ENCODE results near the gene FAM131C. TPM values are rescaled to one million over a fixed set of nuclear protein-coding genes. Genes with fewer than 3 reads are reported as not detected.

FAM131C gene
- total RNA-seq, 2 donors from 2014 or later, result 0.21 TPM; not detected in 1

DNA sequence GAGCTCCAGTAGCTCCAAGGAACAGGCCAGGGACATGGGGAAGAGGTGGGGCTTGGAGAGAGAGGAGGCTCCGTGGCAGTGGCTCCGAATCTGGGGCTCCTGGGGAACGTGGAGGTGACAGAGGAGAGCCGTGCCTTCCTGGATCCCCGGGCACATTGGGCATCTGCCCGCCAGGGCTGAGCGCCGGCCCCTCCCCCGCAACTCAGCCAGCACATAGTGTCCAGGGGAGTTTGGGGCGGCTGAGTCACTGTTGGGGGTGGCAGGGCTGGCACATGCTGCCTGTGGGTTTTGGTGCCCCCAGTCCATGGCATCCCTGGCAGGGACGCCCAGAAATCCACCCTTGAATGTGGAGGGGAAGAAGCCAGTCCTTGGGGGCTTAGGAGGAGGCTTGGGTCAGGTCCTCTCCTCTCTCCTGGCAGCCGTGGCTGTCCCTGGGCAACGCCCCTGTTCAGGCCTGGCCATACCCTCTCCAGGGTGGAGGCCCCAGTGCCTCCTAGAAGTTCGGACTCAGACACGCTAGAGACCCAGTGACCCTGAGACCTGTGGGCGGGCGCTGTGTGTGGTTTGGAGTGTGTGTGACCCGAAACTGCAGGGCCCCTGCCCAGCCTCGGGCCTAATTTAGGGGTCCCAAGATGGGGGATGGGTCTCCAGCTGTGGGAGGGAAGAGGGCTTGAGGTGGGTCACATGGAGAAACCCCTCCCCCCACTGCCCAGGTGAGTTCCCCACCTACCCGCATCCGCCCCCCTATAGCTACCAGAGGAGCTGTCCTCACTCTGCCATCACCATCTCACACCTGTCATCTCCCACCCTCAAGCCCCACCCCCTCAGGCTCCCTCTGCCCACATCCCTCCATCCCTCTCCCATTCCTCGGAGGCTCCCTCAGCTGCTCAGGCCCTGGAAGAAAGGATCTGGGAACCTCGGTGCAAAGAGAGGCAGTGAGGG lies 57.2 kb downstream of the FAM131C start:
- Histone ChIP-seq H3K4me1 (peaks cover 4% of the 10 kb centered on the region), H3K27ac (peak overlapping the region; percentile 36), H3K27me3 (no peaks in the 10 kb centered on the region), H3K9ac (ENCODE audit: low read depth in 2 of 2, low read length in 2 of 2) (no peak overlapping the region), H3K36me3 (no peaks in the 10 kb centered on the region), H3K9me3 (no peaks in the 10 kb centered on the region), H3K4me3 (no peak overlapping the region)
- TF ChIP-seq, protein P1, sequence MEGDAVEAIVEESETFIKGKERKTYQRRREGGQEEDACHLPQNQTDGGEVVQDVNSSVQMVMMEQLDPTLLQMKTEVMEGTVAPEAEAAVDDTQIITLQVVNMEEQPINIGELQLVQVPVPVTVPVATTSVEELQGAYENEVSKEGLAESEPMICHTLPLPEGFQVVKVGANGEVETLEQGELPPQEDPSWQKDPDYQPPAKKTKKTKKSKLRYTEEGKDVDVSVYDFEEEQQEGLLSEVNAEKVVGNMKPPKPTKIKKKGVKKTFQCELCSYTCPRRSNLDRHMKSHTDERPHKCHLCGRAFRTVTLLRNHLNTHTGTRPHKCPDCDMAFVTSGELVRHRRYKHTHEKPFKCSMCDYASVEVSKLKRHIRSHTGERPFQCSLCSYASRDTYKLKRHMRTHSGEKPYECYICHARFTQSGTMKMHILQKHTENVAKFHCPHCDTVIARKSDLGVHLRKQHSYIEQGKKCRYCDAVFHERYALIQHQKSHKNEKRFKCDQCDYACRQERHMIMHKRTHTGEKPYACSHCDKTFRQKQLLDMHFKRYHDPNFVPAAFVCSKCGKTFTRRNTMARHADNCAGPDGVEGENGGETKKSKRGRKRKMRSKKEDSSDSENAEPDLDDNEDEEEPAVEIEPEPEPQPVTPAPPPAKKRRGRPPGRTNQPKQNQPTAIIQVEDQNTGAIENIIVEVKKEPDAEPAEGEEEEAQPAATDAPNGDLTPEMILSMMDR (IDR thresholded peaks at IDR 0.05), result no peak
- intact Hi-C loops (cut with DNase I), result no loop called here
- no peak for DNase-seq

GRCh38 chr1:16015491-16015890 lies 58.0 kb downstream of the FAM131C start:
- TF ChIP-seq, protein P1 (IDR thresholded peaks at IDR 0.05), result no peak
- Histone ChIP-seq H3K27me3 (no peaks in the 10 kb centered on the region), H3K36me3 (no peaks in the 10 kb centered on the region), H3K4me3 (no peak overlapping the region), H3K9me3 (no peaks in the 10 kb centered on the region), H3K9ac (ENCODE audit: low read depth in 2 of 2, low read length in 2 of 2) (no peak overlapping the region), H3K27ac (no peak overlapping the region), H3K4me1 (peaks cover 4% of the 10 kb centered on the region)
- intact Hi-C loops (cut with DNase I), result no loop called here
- no peak for DNase-seq

- Histone ChIP-seq H3K4me3 (no peak overlapping the region), H3K27me3 (no peaks in the 10 kb centered on the region), H3K9ac (ENCODE audit: low read depth in 2 of 2, low read length in 2 of 2) (no peak overlapping the region), H3K9me3 (no peaks in the 10 kb centered on the region), H3K27ac (no peak overlapping the region), H3K36me3 (no peaks in the 10 kb centered on the region), H3K4me1 (peaks cover 4% of the 10 kb centered on the region)
- intact Hi-C loops (cut with DNase I), result no loop called here
- TF ChIP-seq, protein P1 (IDR thresholded peaks at IDR 0.05), result no peak
- DNase-seq, result peak; percentile 41
These were observed 58.7 kb downstream of the FAM131C start for GRCh38 chr1:16014509-16015482.

DNA sequence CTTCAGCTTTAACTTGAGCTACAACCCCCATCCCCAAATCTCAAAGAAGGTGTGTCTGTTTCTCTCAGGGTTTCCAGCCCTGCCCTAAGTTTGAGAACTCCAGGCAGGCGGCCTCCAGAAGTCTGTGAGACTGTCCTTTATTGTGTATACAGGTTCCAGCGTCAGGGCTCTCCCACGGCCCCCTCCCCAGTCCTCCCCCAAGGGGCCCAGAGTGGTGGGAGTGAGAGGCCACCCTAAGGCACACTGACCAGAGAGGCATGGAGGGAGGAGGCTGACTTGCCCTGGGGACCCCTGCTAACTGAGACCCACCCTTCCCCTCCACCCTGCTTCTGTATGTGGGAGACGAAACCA lies 59.6 kb downstream of the FAM131C start:
- H3K9ac ChIP-seq (ENCODE audit: low read depth in 2 of 2, low read length in 2 of 2), result peak overlapping the region in 1 of 2 donors; percentile 40
- no peaks in the 10 kb centered on the region for H3K9me3 ChIP-seq
- H3K36me3 ChIP-seq, result no peaks in the 10 kb centered on the region
- DNase-seq, result no peak
- no peak overlapping the region for H3K4me3 ChIP-seq
- TF ChIP-seq, protein P1 (IDR thresholded peaks at IDR 0.05), result no peak
- intact Hi-C loops (cut with DNase I), result no loop called here
- peak overlapping the region; percentile 37 for H3K27ac ChIP-seq
- peaks cover 4% of the 10 kb centered on the region for H3K4me1 ChIP-seq
- no peaks in the 10 kb centered on the region for H3K27me3 ChIP-seq

GRCh38 chr1:16013220-16013907 lies 60.1 kb downstream of the FAM131C start:
- DNase-seq, result peak; percentile 63
- Histone ChIP-seq H3K9me3 (no peaks in the 10 kb centered on the region), H3K4me3 (peak overlapping the region; percentile 43), H3K36me3 (no peaks in the 10 kb centered on the region), H3K4me1 (peaks cover 4% of the 10 kb centered on the region), H3K27me3 (no peaks in the 10 kb centered on the region), H3K27ac (peak overlapping the region; percentile 37), H3K9ac (ENCODE audit: low read depth in 2 of 2, low read length in 2 of 2) (peak overlapping the region; percentile 40 to 53)
- intact Hi-C loops (cut with DNase I), result no loop called here
- TF ChIP-seq, protein P1 (IDR thresholded peaks at IDR 0.05), result no peak
